ENCODE measurements around the gene RPTOR.

The RPTOR gene

DNA sequence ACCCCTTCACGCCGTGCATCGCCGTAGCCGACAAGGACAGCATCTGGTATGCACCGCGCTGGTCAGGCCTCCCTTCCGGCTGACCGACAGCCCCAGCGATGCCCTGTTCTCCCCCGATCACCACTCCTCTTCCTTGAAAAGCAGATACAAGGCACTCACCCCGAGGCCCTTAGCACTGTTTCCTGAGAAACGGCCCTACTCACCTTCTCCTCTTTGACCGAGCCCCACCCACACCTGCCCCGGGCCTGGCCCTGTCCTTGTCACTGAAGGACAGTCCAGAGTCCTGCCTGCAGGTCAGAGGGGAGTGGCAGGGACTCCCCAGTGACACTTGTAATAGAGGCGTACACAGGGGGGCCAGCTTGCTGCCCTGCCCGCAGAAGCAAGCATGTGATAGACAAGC is 401.1 kb downstream of the RPTOR start:
- Histone ChIP-seq H2AFZ (ENCODE audit: low read depth, low read length) (no peak overlapping the region), H3K9ac (ENCODE audit: low read depth, low read length) (no peak overlapping the region), H3K36me3 (ENCODE audit: insufficient read depth, low read length) (peaks cover 68% of the 10 kb centered on the region), H3K27me3 (ENCODE audit: insufficient read depth, low read length, poor library complexity) (no peaks in the 10 kb centered on the region), H3K4me2 (ENCODE audit: insufficient read depth, low read length) (no peak overlapping the region), H4K20me1 (ENCODE audit: insufficient read depth, low read length) (no peaks in the 10 kb centered on the region; the same call in 1 of the 2 replicates), H3K9me3 (ENCODE audit: insufficient read depth, low read length, severe bottlenecking) (no peaks in the 10 kb centered on the region), H3K27ac (ENCODE audit: low read length) (no peak overlapping the region), H3K4me3 (ENCODE audit: low read depth in 1 of 2, low read length in 2 of 2) (no peak overlapping the region), H3K79me2 (ENCODE audit: insufficient read depth, low read length) (no peaks in the 10 kb centered on the region), H3K4me1 (ENCODE audit: insufficient read depth, low read length) (no peaks in the 10 kb centered on the region)
- ATAC-seq (ENCODE audit: insufficient read depth, low read depth) (no peak), DNase-seq (no peak)
- TF ChIP-seq CTCF (IDR thresholded peaks at IDR 0.05; ENCODE audit: borderline replicate concordance, extremely low read depth, low read length, poor library complexity, severe bottlenecking) (no peak), EZH2 (IDR thresholded peaks at IDR 0.05; ENCODE audit: borderline replicate concordance, low read depth, low read length, severe bottlenecking) (no peak)

DNA sequence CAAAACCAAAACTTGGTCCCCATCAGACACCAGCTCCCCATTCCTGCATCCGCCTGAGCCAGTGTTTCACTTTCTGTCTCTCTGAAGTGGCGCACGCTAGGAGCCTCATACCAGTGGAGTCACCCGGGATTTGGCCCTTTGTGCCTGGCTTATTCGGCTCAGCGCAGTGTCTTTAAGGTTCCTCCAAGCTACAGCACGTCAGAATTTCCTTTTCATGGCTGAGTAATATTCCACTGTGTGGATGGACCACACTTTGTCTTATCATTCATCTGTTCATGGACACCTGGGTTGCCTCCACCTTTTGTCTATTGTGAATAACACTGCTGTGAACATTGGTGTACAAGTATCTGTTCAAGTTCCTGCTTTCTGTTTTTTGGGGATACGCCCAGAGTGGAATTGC is 401.8 kb downstream of the RPTOR start:
- no peaks in the 10 kb centered on the region for H3K79me2 ChIP-seq (ENCODE audit: insufficient read depth, low read length)
- no peak overlapping the region for H2AFZ ChIP-seq (ENCODE audit: low read depth, low read length)
- no peak overlapping the region for H3K9ac ChIP-seq (ENCODE audit: low read depth, low read length)
- no peak overlapping the region for H3K27ac ChIP-seq (ENCODE audit: low read length)
- H4K20me1 ChIP-seq (ENCODE audit: insufficient read depth, low read length) = no peaks in the 10 kb centered on the region
- DNase-seq = no peak
- no peak for ATAC-seq (ENCODE audit: insufficient read depth, low read depth)
- no peak overlapping the region for H3K4me2 ChIP-seq (ENCODE audit: insufficient read depth, low read length)
- H3K27me3 ChIP-seq (ENCODE audit: insufficient read depth, low read length, poor library complexity) = no peaks in the 10 kb centered on the region
- TF ChIP-seq CTCF (IDR thresholded peaks at IDR 0.05; ENCODE audit: borderline replicate concordance, extremely low read depth, low read length, poor library complexity, severe bottlenecking) (no peak), EZH2 (IDR thresholded peaks at IDR 0.05; ENCODE audit: borderline replicate concordance, low read depth, low read length, severe bottlenecking) (no peak)
- no peaks in the 10 kb centered on the region for H3K9me3 ChIP-seq (ENCODE audit: insufficient read depth, low read length, severe bottlenecking)
- H3K4me1 ChIP-seq (ENCODE audit: insufficient read depth, low read length) = no peaks in the 10 kb centered on the region
- H3K4me3 ChIP-seq (ENCODE audit: low read depth in 1 of 2, low read length in 2 of 2) = no peak overlapping the region
- peaks cover 68% of the 10 kb centered on the region for H3K36me3 ChIP-seq (ENCODE audit: insufficient read depth, low read length)

GRCh38 chr17:80947200-80947940 is 402.7 kb downstream of the RPTOR start:
- H4K20me1 ChIP-seq (ENCODE audit: insufficient read depth, low read length) = no peaks in the 10 kb centered on the region
- H3K4me2 ChIP-seq (ENCODE audit: insufficient read depth, low read length) = no peak overlapping the region
- H3K79me2 ChIP-seq (ENCODE audit: insufficient read depth, low read length) = no peaks in the 10 kb centered on the region
- H3K9me3 ChIP-seq (ENCODE audit: insufficient read depth, low read length, severe bottlenecking) = no peaks in the 10 kb centered on the region
- H3K27me3 ChIP-seq (ENCODE audit: insufficient read depth, low read length, poor library complexity) = no peaks in the 10 kb centered on the region
- no peak overlapping the region for H2AFZ ChIP-seq (ENCODE audit: low read depth, low read length)
- TF ChIP-seq CTCF (IDR thresholded peaks at IDR 0.05; ENCODE audit: borderline replicate concordance, extremely low read depth, low read length, poor library complexity, severe bottlenecking) (no peak), EZH2 (IDR thresholded peaks at IDR 0.05; ENCODE audit: borderline replicate concordance, low read depth, low read length, severe bottlenecking) (no peak)
- H3K4me3 ChIP-seq (ENCODE audit: low read depth in 1 of 2, low read length in 2 of 2) = no peak overlapping the region
- H3K4me1 ChIP-seq (ENCODE audit: insufficient read depth, low read length) = no peaks in the 10 kb centered on the region
- H3K9ac ChIP-seq (ENCODE audit: low read depth, low read length) = no peak overlapping the region
- ATAC-seq (ENCODE audit: insufficient read depth, low read depth) = no peak
- H3K36me3 ChIP-seq (ENCODE audit: insufficient read depth, low read length) = peaks cover 67% of the 10 kb centered on the region
- H3K27ac ChIP-seq (ENCODE audit: low read length) = no peak overlapping the region
- no peak for DNase-seq
